Neutrophil (primary cell): ENCODE results near the gene LRP10.

Experiments
- H3K27ac ChIP-seq: fragments of 200-600 bp; sonication (generic); 2 replicates; pipeline ENCODE4 v1.5.1; 2016; ENCODE audit warnings: mild to moderate bottlenecking, moderate library complexity
- H3K27me3 ChIP-seq: fragments of 200-600 bp; sonication (generic); 2 replicates; pipeline ENCODE4 v1.6.0; 2016; ENCODE audit warnings: mild to moderate bottlenecking
- H3K36me3 ChIP-seq: fragments of 200-600 bp; sonication (generic); 2 replicates; pipeline ENCODE4 v1.5.1; 2017
- H3K4me1 ChIP-seq, 2 experiments: fragments of 200-600 bp in 1 of 2; sonication (generic) in 1 of 2; 1 replicate in 1 of 2; 2 replicates in 1 of 2; pipeline versions ENCODE4 v1.5.1 to v1.6.1; 2013 to 2016; ENCODE audit warnings: low read depth in 1 of 2, low read length in 1 of 2, mild to moderate bottlenecking in 1 of 2, moderate library complexity in 1 of 2; ENCODE audit not compliant: control insufficient read depth in 1 of 2, insufficient read depth in 1 of 2
- H3K4me3 ChIP-seq, 2 experiments: fragments of 200-600 bp in 1 of 2; sonication (generic) in 1 of 2; 1 replicate in 1 of 2; 2 replicates in 1 of 2; pipeline ENCODE4 v1.5.1; 2013 to 2016; ENCODE audit warnings: low read depth in 1 of 2, low read length in 1 of 2, mild to moderate bottlenecking in 1 of 2, moderate library complexity in 1 of 2
- H3K9me3 ChIP-seq: fragments of 200-600 bp; sonication (generic); 2 replicates; pipeline ENCODE4 v1.5.1; 2016
- TF ChIP-seq, protein P1 (sequence below): fragments of 200-600 bp; sonication (generic); IDR thresholded peaks from 2 replicates; pipeline ENCODE4 v1.5.1; 2016; ENCODE audit warnings: antibody characterized with exemption

Gene LRP10

GRCh38 chr14:22845821-22846625 lies 25.5 kb upstream of the LRP10 start:
- H3K9me3 ChIP-seq: no peaks in the 10 kb centered on the region
- no peak overlapping the region for H3K4me3 ChIP-seq
- H3K27ac ChIP-seq: no peak overlapping the region
- peaks cover 5 to 10% of the 10 kb centered on the region in 2 experiments for H3K4me1 ChIP-seq
- peaks cover 19% of the 10 kb centered on the region for H3K27me3 ChIP-seq
- TF ChIP-seq, protein P1, sequence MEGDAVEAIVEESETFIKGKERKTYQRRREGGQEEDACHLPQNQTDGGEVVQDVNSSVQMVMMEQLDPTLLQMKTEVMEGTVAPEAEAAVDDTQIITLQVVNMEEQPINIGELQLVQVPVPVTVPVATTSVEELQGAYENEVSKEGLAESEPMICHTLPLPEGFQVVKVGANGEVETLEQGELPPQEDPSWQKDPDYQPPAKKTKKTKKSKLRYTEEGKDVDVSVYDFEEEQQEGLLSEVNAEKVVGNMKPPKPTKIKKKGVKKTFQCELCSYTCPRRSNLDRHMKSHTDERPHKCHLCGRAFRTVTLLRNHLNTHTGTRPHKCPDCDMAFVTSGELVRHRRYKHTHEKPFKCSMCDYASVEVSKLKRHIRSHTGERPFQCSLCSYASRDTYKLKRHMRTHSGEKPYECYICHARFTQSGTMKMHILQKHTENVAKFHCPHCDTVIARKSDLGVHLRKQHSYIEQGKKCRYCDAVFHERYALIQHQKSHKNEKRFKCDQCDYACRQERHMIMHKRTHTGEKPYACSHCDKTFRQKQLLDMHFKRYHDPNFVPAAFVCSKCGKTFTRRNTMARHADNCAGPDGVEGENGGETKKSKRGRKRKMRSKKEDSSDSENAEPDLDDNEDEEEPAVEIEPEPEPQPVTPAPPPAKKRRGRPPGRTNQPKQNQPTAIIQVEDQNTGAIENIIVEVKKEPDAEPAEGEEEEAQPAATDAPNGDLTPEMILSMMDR: no peak
- no peaks in the 10 kb centered on the region for H3K36me3 ChIP-seq

DNA sequence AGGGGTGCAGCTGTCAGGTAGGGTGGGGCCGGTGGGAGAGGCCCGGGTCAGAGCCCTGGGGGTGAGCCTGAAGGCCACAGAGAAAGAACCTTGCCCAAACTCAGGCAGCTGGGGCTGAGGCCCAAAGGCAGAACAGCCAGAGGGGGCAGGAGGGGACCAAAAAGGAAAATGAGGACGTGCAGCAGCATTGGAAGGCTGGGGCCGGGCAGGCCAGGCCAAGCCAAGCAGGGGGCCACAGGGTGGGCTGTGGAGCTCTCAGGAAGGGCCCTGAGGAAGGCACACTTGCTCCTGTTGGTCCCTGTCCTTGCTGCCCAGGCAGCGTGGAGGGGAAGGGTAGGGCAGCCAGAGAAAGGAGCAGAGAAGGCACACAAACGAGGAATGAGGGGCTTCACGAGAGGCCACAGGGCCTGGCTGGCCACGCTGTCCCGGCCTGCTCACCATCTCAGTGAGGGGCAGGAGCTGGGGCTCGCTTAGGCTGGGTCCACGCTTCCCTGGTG lies 24.7 kb upstream of the LRP10 start:
- Histone ChIP-seq H3K9me3 (no peaks in the 10 kb centered on the region), H3K36me3 (no peaks in the 10 kb centered on the region), H3K27me3 (peaks cover 19% of the 10 kb centered on the region), H3K4me1 (peaks cover 14 to 18% of the 10 kb centered on the region in 2 experiments), H3K27ac (no peak overlapping the region), H3K4me3 (no peak overlapping the region)
- TF ChIP-seq, protein P1: no peak

- TF ChIP-seq, protein P1: no peak
- peaks cover 14 to 20% of the 10 kb centered on the region in 2 experiments for H3K4me1 ChIP-seq
- no peaks in the 10 kb centered on the region for H3K36me3 ChIP-seq
- peaks cover 19% of the 10 kb centered on the region for H3K27me3 ChIP-seq
- H3K9me3 ChIP-seq: no peaks in the 10 kb centered on the region
- no peak overlapping the region for H3K27ac ChIP-seq
- H3K4me3 ChIP-seq: no peak overlapping the region
Observed at GRCh38 chr14:22847661-22848341, 23.7 kb upstream of the LRP10 start.

DNA sequence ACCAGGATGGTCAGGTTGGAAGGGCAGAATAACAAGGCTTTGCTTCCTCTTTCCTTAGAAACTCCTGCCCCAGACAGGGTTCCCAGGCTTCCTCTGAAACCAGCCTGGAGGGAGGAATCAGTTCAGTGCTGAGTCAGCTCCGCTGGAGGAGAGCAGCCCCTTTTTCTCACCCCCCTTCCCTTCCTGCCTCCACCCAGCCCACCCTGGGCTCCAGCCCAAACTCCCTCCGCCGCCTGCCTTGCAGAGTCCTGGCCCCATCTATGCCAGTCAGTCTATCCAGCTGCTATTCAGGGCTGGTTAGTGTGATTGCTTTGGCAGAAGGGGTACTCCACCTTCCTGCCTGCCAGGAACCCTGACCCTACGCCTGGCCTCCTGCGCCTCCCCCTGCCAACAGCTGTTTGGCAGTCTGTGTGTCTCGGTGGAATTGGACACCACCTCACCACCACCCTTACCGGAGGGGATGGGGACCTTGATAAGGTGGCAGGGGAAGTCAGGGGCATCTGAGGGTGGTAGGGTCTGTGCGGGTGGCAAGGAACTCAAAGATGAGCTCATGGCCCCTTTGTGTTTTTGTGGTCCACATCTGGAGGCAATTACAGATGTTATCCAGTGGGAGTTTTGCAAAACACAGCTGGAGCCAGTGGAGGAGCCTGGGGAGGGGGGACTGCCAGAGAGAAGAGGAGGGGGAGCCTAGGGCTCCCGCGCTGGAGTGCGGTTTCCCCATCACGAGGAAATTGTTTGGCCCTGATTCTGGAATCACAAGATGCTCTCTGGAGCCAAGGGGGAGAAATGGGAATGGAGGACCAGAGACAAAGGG lies 23.0 kb upstream of the LRP10 start:
- Histone ChIP-seq H3K27me3 (peaks cover 19% of the 10 kb centered on the region), H3K9me3 (no peaks in the 10 kb centered on the region), H3K36me3 (no peaks in the 10 kb centered on the region), H3K4me1 (peaks cover 15 to 28% of the 10 kb centered on the region in 2 experiments), H3K27ac (no peak overlapping the region), H3K4me3 (no peak overlapping the region)
- TF ChIP-seq, protein P1: no peak

- Histone ChIP-seq H3K27me3 (peaks cover 19% of the 10 kb centered on the region), H3K4me3 (no peak overlapping the region), H3K4me1 (peaks cover 17 to 30% of the 10 kb centered on the region in 2 experiments), H3K9me3 (no peaks in the 10 kb centered on the region), H3K36me3 (no peaks in the 10 kb centered on the region), H3K27ac (no peak overlapping the region)
- TF ChIP-seq, protein P1: no peak
Observed at GRCh38 chr14:22849212-22849819, 22.2 kb upstream of the LRP10 start.
